Measurements from ENCODE around the gene NXPH1.

DNA sequence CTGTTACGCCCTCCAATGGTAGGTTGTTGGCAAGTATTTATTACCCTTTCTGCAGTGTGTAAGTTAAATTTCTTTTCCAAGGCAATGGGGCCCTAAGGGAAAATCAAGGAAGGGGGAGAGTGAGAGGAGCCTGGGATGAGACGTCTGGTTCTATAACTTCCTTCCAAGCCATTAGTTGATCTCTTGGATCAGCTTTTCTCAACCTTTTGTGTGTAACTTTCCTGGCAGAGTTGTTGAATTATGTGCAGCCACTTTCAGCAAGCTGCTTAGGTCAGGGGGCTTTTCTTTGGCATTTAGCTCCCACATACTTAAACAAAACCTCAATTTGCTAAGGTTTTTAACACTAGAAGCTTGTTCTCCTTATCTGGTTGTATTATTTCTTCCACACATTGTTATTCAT, 127.1 kb downstream of the NXPH1 start:
- TF ChIP-seq SP1 (IDR thresholded peaks at IDR 0.05) (no peak), CTBP1 (IDR thresholded peaks at IDR 0.05; ENCODE audit: borderline replicate concordance) (no peak), FOXM1 (IDR thresholded peaks at IDR 0.05; ENCODE audit: borderline replicate concordance) (no peak), HDGF (IDR thresholded peaks at IDR 0.05; ENCODE audit: borderline replicate concordance) (no peak), ZNF384 (IDR thresholded peaks at IDR 0.05) (no peak)
